HG03439 (cell line): ENCODE measurements around the gene ANO10.

Experiments
- ATAC-seq: cut with Tn5 transposase; IDR thresholded peaks from one replicate; pipeline ENCODE4 v1.9.1; 2021; ENCODE audit warnings: mild to moderate bottlenecking, moderate library complexity; ENCODE audit not compliant: unreplicated experiment

Gene ANO10

GRCh38 chr3:43353923-43354670 lies 267.7 kb downstream of the ANO10 start:
- no peak for ATAC-seq

DNA sequence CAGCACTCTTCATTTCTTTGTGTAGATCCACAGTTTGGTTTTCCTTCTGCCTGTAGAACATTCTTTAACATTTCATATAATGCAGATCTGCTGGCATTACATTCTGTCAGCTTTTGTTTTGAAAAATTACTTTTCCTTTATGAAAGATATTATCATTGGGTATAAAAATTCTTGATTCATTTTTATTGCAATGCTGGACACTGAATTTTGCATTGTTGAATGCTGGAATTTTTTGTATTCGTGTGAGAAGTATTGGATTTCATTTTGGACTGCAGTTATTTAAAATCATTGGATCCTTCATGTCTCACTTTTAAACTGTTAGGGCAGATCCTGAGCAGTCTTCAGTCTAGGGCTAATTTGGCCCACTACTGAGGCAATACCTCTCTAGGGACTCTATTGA lies 268.4 kb downstream of the ANO10 start:
- no peak for ATAC-seq

DNA sequence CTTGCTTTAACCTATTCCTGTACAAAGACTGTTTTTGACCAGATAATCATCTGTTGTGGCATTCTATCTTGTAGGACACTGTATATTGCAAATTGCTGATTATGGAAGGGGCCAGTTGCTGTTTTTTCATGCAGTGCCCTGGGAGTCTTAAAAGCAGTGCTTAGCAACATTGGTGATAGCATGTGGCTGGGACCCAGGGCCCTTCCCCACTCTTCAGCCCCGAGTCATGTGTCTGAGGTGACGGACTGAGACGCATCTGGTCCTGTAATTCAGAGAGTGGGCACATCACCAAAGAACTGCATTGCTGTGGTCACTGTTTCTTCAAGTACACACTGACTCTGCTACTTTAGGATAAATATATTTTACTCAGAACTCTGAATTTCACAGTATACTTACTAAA lies 272.1 kb downstream of the ANO10 start:
- ATAC-seq: no peak

GRCh38 chr3:43348852-43349574 lies 272.8 kb downstream of the ANO10 start:
- ATAC-seq: no peak

- no peak for ATAC-seq
These were observed 273.5 kb downstream of the ANO10 start for GRCh38 chr3:43348350-43348749.

DNA sequence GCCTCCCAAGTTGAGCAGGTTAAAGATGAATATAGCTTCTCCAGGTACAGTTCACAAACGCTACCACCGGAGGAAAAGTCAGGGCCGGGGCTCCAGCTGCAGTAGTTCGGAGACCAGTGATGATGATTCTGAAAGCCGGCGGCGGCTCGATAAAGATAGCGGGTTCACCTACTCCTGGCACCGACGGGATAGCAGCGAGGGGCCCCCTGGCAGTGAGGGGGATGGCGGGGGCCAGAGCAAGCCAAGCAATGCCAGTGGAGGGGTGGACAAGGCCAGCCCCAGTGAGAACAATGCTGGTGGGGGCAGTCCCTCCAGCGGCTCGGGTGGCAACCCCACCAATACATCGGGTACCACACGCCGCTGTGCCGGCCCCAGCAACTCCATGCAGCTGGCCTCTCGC lies 274.0 kb downstream of the ANO10 start:
- ATAC-seq: no peak

DNA sequence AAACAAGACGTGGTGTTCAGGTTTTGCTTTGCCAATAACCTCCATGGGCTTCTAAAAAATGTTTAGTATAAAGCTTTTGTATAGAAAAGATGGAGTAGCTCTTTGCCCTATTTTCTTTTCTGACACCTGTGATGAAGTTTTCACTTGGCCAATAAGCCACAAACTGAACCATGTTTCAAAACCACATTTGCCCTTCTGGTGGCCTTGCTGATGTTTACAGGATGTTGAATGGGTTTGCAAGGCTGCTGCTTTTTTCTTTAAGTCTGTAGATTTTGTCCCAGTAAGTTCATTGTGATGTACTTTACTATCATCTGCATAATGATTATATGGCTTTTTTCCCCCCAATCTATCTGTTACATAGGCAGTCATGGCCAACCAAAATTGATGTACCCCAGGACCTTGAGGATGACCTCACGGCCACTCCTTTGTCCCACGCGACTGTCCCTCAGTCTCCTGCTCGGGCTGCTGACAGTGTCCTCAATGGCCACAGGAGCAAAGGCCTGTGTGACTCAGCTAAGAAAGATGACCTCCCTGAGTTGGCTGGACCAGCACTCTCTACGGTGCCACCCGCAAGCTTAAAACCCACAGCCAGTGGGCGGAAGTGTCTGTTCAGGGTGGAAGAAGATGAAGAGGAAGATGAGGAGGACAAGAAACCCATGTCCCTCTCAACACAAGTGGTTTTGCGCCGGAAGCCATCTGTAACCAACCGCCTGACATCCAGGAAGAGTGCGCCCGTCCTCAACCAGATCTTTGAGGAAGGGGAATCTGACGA lies 274.6 kb downstream of the ANO10 start:
- no peak for ATAC-seq

- ATAC-seq: no peak
These were observed 275.9 kb downstream of the ANO10 start for GRCh38 chr3:43345877-43346276.

- no peak for ATAC-seq
These were observed 276.6 kb downstream of the ANO10 start for GRCh38 chr3:43345246-43345645.

DNA sequence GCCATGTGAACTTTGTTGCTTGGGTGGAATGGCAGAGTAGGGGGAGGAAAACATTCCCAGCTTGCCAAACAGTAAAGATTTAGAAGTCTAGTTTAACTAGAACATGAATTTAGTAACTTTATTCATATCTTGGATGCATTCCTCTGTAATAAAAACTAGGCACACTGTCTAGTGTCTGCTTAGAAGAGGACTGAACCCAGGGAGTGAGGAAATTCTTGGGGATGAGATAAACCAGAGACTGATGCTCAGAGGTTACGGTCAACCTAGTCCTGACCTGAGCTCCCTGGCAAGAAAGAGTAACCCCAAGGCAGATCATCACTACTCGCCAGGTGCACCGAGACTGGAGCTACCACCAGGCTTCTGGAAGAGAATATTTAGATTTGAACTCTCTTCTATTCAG lies 277.3 kb downstream of the ANO10 start:
- no peak for ATAC-seq

DNA sequence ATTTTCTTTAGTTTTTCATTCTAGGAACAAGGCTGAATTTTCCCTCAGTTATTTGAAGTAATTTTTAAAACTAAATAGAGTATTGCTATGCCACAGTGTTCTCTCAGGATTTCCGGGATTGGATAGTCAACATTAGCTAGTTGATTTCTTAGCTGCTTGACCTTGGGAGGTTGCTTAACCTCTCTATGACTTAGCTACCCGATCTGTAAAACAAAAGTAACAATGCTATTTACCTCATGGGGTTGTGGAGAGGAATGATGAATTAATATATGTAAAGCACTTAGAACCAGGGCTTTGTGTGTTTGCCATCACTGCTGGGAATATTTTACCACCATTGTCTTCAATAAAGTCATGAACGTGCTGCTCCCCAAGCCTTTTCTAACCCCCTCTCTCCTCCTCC lies 278.0 kb downstream of the ANO10 start:
- ATAC-seq: no peak

DNA sequence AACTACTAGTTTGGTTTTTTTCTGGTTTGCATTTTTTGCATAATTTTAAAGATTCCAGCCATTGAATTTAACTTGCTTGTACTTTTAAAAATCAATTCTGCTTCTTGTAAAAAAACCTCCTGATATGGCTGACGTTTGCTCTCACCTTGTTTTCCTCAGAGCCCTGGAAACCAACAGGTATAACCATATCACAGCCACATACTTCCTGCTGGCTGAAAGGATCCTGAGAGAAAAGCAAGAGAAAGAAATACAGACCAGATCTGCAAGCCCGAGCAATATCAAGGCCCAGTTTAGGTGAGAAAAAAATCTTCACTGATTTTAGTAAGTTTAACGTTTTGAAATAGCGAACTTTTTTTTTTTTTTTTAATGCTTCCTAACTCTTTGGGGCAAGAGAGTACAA lies 278.6 kb downstream of the ANO10 start:
- no peak for ATAC-seq

- ATAC-seq: no peak
These were observed 280.0 kb downstream of the ANO10 start for GRCh38 chr3:43341788-43342187.

DNA sequence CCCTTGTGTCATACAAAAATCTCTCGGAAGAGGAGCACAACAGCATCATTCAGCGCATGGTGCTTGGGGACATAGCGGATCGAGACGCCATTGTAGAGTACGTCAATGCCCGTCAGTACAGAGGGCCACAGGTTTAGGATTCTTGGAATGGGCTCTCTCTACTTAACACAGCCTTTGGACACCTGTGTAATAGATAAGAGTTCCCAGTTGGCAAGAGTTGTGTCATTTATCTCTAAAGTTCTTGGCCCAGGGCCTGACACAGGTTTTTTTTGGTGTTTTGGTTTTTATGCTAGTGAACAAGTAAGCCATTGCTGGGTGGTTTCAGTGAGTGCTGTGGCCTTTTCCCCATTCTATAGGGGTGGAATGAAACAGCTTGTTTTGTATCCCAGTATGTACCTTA lies 281.4 kb downstream of the ANO10 start:
- no peak for ATAC-seq

DNA sequence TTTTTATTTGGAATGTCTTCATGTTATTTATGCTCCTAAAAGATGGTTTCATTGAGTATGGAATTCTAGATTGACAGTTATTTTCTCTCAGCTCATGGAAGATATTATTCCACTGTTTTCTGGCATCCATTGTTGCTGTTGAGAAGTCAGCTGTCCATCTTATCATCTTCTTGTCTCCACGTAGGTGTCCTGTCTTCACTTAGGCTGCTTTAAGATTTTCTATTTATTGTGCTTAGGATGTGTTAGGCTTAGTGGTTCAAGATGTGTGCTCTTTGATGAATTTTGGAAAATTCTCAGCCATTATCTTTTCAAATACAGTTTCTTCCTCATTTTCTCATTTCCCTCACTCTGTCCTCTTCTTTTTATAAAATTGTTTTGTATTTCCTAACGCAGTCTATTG lies 283.5 kb downstream of the ANO10 start:
- ATAC-seq: no peak

- ATAC-seq: no peak
These were observed 286.0 kb downstream of the ANO10 start for GRCh38 chr3:43335799-43336198.

GRCh38 chr3:43334976-43335375 lies 286.8 kb downstream of the ANO10 start:
- ATAC-seq: no peak

DNA sequence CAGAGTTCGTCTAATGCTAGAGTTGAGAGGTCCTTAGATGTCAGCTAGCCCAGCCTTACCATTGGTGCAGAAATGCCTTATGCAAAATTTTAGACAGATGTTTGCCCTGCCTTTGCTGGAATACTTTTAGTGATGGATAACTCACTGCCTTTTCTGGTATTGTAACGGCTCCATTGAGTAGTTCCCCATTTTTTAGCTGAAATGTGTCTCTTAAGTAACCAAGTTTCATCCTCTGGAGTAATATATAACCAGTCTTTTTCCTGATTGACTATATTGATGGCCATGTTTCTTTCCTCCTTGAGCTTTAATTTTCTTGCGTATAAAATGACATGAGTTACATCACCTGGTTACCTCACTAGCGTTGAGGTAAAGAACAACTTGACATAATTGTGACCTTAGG lies 290.4 kb downstream of the ANO10 start:
- no peak for ATAC-seq

GRCh38 chr3:43330981-43331380 lies 290.8 kb downstream of the ANO10 start:
- no peak for ATAC-seq

GRCh38 chr3:43328653-43329052 lies 293.2 kb downstream of the ANO10 start:
- no peak for ATAC-seq

- no peak for ATAC-seq
These were observed 294.2 kb downstream of the ANO10 start for GRCh38 chr3:43327582-43327979.
